D341Med (cell line): Measurements from ENCODE around the gene AP3M1.

Experiments used
- DNase-seq: peaks from one replicate; pipeline ENCODE4 v3.0.0; 2012; ENCODE audit warnings: low spot score

The AP3M1 gene

DNA sequence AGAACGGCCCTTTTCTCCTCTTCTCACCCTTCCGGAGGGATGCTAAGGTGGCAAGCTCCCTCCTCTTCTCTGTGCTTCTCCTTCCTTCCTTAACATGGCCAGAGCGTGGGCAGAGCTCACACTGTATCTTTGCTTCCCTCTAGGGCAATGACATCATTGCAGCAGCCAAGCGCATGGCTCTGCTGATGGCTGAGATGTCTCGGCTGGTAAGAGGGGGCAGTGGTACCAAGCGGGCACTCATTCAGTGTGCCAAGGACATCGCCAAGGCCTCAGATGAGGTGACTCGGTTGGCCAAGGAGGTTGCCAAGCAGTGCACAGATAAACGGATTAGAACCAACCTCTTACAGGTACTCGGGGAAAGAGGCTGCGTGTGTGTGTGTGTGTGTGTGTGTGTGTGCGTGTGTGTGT, 36.6 kb downstream of the AP3M1 start:
- no peak for DNase-seq

GRCh38 chr10:74113546-74113945, 37.1 kb downstream of the AP3M1 start:
- no peak for DNase-seq

DNA sequence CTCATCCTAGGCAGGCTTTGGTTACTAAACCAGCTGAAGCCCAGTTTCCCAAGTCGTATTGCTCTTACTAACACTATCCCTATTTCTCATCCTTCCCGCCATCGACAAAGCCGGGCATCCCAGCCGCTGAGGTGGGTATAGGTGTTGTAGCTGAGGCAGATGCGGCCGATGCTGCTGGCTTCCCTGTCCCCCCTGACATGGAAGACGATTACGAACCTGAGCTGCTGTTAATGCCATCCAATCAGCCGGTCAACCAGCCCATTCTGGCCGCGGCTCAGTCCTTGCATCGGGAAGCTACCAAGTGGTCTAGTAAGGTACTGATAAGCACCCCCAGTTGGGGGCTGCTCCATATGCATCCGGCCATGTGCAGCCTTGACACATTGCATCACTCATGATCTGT, 38.8 kb downstream of the AP3M1 start:
- no peak for DNase-seq

GRCh38 chr10:74110120-74110519, 40.5 kb downstream of the AP3M1 start:
- no peak for DNase-seq

DNA sequence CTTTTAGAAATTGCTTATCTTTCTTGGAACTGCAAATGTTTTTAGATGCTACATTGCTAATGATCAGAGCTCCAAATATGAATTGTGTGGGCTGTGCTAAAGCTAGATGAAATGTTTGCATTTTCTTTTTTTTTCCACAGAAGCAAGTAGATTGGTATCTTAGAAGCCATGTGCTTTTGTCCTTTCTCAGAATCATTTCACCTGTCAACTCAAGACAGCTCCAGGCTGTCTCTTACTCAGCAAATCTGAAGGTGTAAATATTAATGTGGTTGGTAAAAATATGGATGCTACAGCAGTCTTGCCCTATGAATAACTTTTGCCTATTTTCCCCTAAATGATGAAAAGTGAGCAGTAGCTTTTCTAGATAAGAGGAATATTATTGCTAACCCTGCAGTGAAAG, 41.2 kb downstream of the AP3M1 start:
- DNase-seq: no peak

GRCh38 chr10:74107391-74107790, 43.2 kb downstream of the AP3M1 start:
- no peak for DNase-seq

DNA sequence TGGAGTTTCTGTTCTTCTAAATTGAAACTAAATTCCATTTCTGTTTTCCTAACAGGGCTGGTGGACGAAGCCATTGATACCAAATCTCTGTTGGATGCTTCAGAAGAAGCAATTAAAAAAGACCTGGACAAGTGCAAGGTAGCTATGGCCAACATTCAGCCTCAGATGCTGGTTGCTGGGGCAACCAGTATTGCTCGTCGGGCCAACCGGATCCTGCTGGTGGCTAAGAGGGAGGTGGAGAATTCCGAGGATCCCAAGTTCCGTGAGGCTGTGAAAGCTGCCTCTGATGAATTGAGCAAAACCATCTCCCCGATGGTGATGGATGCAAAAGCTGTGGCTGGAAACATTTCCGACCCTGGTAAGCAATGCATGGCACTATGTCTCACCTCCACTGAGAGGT, 45.6 kb downstream of the AP3M1 start:
- no peak for DNase-seq

DNA sequence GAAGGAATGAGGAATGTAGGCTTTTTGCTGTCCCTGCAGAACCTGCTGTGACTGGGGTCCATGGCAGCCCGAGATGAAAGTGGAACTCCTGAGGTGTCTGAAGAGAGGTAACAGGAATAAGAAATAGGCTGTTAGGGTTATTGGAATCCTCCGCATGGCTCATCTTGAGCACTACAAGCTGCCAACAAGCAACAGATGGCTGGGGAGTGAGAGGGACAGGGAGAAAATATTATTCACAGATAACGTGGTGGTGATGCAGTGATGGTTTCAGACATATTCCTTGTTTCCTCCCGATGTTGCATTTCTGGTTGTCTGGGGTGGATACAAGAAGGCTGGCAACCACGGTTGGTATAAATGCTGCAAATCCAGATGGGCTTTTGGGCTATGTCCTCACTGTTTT, 46.1 kb downstream of the AP3M1 start:
- no peak for DNase-seq

DNA sequence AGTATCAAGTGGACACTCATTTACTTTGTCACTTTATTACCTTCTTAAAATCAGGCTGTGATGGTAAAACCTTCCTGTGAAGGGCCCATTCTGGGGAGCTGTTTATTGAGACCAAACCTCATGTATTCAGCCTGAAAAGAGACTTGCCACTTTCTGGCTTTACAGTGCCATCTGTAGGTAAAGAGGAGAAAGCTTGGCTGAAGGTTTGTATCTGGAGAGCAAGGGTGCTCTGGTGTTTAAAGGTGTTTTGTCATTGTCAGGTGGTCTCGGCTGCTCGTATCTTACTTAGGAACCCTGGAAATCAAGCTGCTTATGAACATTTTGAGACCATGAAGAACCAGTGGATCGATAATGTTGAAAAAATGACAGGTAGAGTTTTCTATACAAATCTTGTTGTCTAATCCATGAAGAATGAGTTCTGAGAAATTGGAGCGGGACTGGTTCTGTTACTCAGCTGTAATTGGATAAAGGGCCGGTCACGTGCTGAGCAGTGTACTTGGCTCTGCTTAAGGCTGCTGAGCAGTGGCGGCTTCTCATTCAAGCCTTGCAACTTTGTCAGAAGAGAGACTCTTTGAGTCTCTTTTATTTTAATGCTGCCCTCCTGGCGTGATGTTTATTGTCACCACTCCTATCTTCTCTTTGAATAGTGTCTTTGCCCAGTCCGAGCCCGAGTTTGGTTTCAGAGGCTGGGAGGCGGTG, 46.9 kb downstream of the AP3M1 start:
- DNase-seq: peak; percentile 30

DNA sequence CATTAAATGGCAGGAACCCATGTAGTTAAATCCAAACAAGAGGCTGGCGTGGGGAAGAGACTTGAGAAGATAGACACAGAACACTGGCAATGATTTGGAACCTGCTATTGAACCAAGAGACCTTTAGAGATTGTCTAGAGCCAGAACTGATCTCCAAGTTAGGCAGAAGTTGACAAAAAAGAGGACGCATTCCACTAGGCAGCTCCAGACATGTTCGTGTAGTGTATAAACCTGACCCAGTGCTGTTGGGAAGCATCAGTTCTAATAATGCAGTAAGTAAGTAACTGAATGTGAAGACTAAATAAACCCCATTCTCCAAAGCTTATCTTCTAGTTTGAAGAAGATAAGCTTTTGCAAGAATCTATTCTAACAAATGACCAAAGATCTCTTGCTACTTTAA, 50.8 kb downstream of the AP3M1 start:
- DNase-seq: no peak

DNA sequence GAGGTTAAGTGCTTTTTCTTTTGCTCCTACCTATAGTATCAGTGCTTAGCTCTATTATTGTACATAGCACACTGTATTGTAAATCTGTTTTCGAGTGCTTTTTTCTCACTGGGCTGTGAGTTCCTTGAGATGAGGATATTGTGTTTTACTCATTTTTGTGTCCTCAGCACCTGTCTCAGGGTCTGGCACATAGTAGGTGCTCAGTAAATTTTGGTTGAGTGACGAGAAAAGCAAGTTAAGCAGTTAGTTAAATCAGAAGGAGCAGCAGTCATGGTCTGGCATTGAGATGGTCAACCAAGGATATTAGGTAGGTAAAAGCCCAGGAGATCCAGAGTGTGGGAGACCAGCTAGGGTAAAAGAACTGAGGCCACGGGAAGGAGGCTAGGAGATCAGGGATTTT, 51.2 kb downstream of the AP3M1 start:
- DNase-seq: no peak

GRCh38 chr10:74097776-74098175, 52.9 kb downstream of the AP3M1 start:
- no peak for DNase-seq

- no peak for DNase-seq
These were observed 53.9 kb downstream of the AP3M1 start for GRCh38 chr10:74096777-74097176.

DNA sequence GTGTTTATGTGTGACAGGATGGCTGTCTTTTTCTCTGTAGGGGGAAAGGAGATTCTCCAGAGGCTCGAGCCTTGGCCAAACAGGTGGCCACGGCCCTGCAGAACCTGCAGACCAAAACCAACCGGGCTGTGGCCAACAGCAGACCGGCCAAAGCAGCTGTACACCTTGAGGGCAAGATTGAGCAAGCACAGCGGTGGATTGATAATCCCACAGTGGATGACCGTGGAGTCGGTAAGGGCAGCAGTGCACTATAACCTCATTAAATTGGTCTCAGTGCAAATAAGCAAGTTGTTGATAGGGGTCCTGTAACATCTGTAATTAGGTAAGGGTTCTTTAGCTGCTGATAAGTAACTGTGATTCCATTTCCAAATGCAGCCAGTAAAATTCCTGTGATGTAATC, 56.4 kb downstream of the AP3M1 start:
- DNase-seq: no peak

- DNase-seq: no peak
These were observed 57.0 kb downstream of the AP3M1 start for GRCh38 chr10:74093530-74094164.

DNA sequence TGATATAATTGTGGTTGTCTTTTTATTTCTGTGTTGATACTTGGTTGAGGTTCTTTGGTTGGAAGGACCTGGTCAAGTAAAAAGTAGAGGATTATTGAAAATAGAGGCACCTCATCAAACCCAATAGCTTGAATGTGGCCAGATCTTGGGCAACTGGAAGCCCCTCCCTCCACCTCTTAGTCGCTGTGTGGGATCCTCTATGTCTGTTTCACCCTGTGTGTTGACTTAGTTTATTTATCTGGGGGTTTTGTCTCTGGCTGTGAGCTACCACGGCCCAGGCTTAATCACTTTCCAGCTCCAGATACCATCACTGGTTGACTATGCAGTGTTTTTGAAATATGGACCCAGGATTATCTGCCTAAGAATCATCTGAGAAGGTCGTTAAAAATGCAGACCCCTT, 58.3 kb downstream of the AP3M1 start:
- no peak for DNase-seq

DNA sequence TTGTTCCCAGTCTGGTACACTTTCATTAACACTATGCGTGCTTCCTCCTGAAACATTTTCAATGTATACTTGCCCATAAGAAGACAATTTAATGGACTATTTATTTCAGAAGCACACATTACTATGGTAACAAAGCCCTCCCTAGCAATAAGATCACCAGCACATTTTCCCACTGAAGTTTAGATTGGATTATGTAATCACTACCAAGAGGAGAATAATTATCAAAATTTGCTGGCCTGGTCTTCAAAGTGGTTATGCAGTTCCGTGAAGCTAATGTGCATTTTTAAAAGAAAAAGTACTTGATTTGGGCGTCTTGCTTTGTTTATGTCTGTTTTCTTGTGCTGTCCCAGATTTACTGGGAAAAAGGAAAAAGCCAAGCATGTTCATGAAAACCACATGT, 61.9 kb downstream of the AP3M1 start:
- DNase-seq: no peak

- no peak for DNase-seq
These were observed 64.3 kb downstream of the AP3M1 start for GRCh38 chr10:74086317-74086716.

- DNase-seq: no peak
These were observed 65.7 kb downstream of the AP3M1 start for GRCh38 chr10:74084955-74085354.

- DNase-seq: no peak
These were observed 67.3 kb downstream of the AP3M1 start for GRCh38 chr10:74083304-74083703.

- DNase-seq: no peak
These were observed 68.5 kb downstream of the AP3M1 start for GRCh38 chr10:74081941-74082718.

DNA sequence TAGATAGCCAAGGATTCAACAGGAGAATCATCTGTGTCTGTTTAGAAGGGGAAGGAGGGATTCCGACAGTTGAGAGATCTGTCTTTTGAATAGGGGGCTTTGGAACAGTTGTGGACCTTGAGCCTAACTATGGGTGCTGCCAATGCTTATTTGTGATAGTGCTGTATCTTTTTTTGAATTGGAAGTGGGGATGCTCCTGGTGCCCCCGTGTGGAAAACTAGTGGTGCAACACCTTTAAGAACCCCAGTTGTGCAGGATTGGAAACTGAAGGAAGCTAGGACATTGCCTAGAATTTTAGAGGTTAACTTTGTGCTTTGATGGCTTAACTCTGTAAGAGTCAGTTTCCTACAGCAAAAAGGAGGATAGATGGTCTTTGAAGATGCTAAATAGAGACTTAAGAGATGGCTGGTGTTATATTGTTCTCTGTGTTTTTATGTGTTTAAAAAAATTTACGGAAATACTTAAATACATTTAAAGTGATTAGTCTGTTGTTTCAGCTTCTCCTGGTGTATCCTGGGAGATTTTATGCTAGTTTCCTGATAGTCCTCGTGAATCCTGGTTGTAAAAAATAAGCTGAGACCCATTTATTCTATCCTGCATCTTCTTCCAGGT, 69.3 kb downstream of the AP3M1 start:
- DNase-seq: peak; percentile 64
